HG03469 (cell line): ENCODE measurements around the gene SLC37A2.

Source experiments
- ATAC-seq: cut with Tn5 transposase; IDR thresholded peaks from one replicate; pipeline ENCODE4 v1.9.1; 2021; ENCODE audit warnings: mild to moderate bottlenecking, moderate library complexity, moderate number of reproducible peaks; ENCODE audit not compliant: unreplicated experiment

The SLC37A2 gene

DNA sequence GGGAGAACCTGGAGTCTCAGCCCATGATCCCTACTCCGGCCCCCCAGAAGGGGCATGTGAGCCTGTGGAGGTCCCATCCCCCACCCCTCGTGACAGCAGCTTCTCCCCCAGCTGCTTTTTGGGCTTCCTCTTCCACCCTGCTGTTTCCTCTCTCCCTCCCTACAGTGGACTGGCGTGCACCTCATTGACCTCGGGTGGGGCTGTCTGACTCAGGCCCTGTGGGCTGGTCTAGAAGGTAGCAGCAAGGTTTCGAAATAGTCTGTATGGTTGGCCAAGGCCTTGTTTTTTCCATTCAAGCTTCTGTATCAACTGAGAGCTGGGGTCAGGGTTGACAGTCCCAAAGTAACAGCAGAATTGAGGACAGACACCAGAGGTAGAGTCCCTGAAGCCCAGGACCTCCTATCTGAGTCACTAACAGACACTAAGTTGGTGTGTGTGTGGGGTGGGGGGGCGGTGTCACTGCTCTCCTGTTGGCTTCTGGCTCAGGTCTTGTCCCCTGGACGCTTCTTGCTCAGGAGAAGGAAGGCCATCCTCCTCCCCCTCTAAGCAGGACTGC is 7.7 kb downstream of the SLC37A2 start:
- ATAC-seq, result peak; percentile 55

GRCh38 chr11:125071435-125071834 is 8.3 kb downstream of the SLC37A2 start:
- no peak for ATAC-seq

- no peak for ATAC-seq
Measured at GRCh38 chr11:125071846-125072217, 8.7 kb downstream of the SLC37A2 start.

- ATAC-seq, result peak; percentile 77
Measured at GRCh38 chr11:125072218-125072960, 9.3 kb downstream of the SLC37A2 start.

GRCh38 chr11:125072961-125073590 is 10.0 kb downstream of the SLC37A2 start:
- no peak for ATAC-seq

DNA sequence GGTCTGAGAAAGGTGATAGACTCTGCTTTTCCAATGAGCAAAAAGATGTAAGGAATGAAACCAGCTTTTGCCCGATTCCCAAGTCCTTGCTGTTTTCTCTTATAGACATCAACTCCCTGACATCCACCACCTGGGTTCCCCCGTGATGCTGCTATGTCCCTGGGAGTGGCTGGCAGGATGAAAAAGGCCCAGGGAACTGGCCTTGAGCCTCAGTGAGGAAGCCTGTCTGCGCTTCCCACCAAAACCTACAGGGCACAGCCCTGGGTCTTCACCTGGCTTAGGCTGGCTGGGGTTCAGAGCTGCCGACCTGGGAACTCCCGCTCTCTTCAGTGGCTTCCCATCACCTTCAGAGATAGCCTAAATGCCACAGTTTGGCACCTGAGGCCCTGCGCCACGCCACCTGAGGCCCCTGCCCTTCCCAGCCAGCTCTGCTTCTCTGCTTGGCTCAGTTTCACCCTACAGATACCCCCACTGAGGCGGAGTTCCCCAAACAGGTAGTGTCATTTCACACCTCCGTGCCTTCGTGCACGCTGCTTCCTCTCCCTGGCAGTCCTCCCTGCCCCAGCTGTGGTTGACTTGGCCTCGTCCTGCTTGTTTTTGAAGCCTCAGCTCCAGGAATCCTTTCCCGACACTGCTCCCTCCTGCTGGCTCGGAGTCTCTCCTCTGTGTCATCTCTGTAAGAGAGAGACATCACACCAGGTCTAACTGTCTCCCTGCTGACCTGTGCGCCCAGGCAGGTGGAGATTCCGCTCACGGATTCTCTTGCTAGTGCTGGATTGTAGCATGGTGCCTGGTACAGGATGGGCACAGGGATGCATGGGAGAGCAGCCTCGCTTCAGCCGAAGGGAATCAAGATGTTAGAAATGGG is 10.7 kb downstream of the SLC37A2 start:
- ATAC-seq, result no peak

DNA sequence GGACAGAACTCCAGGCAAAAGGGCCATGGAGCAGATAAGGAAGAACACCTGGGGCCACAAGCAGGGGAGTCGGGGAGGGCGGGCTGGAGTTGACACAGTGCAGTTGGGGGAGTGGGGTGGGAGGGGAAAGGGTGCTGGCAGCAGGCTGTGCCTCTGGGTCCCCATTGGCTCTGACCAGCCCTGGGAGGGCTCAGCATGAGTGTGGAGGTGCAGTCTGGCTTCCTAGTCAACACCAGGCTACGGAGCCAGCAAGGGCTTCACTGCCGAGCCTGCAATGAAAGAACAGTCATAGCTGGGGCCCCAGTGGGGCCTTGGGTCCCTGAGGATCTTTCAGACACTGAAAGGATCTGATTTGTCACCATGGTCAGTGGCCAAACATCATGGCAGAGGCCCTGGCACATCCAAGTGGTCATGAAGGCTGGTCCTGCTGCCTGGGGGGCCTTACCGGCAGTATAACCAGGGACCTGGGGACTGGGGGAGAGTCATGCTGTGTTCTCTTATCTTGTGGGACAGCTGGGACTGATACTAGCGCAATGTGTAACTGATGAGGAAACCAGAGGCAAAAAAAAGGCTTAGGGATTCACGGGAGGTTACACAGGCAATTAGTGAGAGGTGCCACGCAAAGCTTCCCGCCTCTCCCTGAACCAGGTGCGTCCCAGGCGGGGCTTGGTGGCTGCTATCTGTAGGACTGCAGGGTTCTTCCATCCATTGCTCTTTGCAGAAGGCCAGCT is 11.6 kb downstream of the SLC37A2 start:
- no peak for ATAC-seq

DNA sequence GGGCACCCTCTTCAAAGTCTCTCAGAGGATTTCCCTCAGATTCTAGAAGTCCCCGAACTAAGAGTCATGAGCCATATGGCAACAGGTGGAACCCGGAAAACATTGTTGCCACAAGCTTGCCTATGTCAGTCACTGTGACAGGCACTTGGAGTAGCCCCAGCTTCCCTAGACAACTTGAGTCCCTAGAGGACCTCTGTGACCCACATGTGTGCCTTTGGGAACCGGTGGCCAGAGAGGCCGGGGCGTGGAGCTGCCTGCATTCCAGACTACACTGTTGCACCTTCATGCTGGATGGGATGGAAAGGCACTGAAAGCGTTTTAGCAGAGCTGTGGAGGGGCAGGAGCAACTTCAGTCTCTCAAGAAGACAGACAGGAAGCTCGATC is 12.1 kb downstream of the SLC37A2 start:
- ATAC-seq, result no peak

GRCh38 chr11:125075900-125076317 is 12.8 kb downstream of the SLC37A2 start:
- no peak for ATAC-seq

- ATAC-seq, result no peak
Measured at GRCh38 chr11:125076378-125076945, 13.4 kb downstream of the SLC37A2 start.

DNA sequence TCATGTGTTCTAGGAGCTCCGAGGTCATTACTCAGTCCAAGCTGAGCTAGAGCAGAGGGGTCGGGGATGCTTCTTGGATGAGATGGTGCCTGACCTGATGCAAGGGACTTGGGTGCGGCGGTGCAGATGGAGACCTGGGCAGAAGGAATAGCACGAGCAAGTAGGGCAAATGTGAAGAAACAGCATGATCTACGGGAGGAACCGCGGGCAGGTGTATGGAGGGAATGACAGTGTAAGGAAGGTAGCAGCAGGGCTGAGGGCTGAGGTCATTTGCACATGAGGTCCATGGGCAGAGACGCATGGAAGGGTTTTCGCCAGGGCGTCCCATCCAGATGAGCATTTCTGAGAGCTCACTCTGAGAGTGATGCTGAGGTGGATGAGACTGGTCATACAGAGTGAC is 14.9 kb downstream of the SLC37A2 start:
- no peak for ATAC-seq

GRCh38 chr11:125078516-125079140 is 15.5 kb downstream of the SLC37A2 start:
- ATAC-seq, result no peak

GRCh38 chr11:125079151-125079877 is 16.2 kb downstream of the SLC37A2 start:
- no peak for ATAC-seq

- no peak for ATAC-seq
Measured at GRCh38 chr11:125079878-125080530, 16.9 kb downstream of the SLC37A2 start.

- no peak for ATAC-seq
Measured at GRCh38 chr11:125080531-125080911, 17.4 kb downstream of the SLC37A2 start.

- ATAC-seq, result no peak
Measured at GRCh38 chr11:125081098-125081798, 18.1 kb downstream of the SLC37A2 start.

DNA sequence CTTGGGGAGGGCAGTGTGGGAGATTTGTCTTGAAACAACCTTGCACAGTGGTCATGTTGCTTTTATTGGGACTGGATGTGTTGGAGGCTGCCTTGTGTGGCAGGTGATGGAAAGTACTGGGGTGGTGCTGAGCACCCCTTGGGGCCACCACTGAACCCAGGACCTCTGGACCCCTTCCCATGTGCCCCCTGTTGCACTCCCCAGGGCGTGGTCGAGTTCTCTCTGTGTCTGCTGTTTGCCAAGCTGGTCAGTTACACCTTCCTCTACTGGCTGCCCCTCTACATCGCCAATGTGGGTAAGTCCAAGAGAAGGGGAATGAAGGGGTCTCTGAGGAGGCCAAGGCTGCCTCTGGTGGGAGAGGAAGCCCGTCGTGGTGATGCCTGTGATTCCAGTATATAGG is 18.9 kb downstream of the SLC37A2 start:
- no peak for ATAC-seq
